Measurements from ENCODE around the gene CDC42BPB.

DNA sequence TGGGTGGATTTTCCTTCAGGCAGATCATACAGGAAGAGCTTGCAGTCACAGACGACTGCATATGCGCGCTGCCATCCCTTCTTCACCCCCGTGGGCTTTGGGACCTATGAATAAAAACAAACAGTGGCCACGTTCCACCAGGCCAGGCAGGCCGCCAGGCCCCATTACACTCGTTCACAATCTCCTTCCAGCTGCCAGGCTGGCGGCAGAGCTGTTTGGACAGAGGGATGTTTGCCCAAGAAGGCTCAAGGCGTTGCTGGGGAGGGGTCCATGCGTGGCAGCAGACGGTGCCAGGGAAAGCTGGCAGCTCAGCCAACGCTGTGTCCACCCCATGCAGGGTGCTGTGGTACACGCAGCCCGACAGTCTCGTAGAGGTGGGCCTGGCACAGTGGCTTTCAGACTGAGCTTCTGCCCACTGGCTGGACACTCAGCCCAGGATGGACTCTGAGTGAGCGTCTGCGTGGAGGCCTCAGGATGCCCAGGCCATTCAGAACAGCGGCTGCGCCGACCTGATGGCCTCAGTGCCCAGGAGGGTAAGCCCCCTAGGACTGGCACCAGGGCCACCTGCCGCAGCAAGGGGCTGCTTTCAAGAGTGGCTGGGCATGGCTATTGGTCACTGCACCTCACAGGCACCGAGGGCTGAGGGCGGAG is 107.4 kb downstream of the CDC42BPB start:
- TF ChIP-seq POLR2A (IDR thresholded peaks at IDR 0.05) (no peak), CTCF (IDR thresholded peaks at IDR 0.05) (no peak)
